Gastroesophageal sphincter (tissue), 4 donors: Measurements from ENCODE around the gene CALB2. TPM values are rescaled to one million over a fixed set of nuclear protein-coding genes. Genes with fewer than 3 reads are reported as not detected.

Experiments used
- ATAC-seq: fragments of 150-250 bp; one replicate; pipeline ENCODE4 v1.9.1; 2016; ENCODE audit warnings: mild to moderate bottlenecking, moderate library complexity
- H3K27ac ChIP-seq, 4 donors: fragments of 200-600 bp; sonication (generic) in 3 of 4; 1 replicate in 3 of 4; 2 replicates in 1 of 4; pipeline ENCODE4 v1.5.1; 2016 to 2019
- H3K27me3 ChIP-seq: fragments of 200-600 bp; sonication (generic); one replicate; pipeline ENCODE4 v1.5.1; 2019
- H3K36me3 ChIP-seq, 2 donors: fragments of 200-600 bp; sonication (generic); one replicate each; pipeline ENCODE4 v1.5.1; 2019; ENCODE audit warnings: control low read depth in 1 of 2
- H3K4me1 ChIP-seq, 3 donors: fragments of 200-600 bp; sonication (generic); 1 replicate in 2 of 3; 2 replicates in 1 of 3; pipeline ENCODE4 v1.5.1; 2016 to 2019; ENCODE audit warnings: control low read depth in 2 of 3
- H3K4me3 ChIP-seq, 2 donors: fragments of 200-600 bp; sonication (generic); one replicate each; pipeline ENCODE4 v1.5.1; 2019; ENCODE audit warnings: mild to moderate bottlenecking in 1 of 2, moderate library complexity in 1 of 2
- H3K9me3 ChIP-seq, 3 donors: fragments of 200-600 bp; sonication (generic); one replicate each; pipeline ENCODE4 v1.5.1; 2017 to 2019; ENCODE audit warnings: control low read depth in 2 of 3
- CTCF ChIP-seq, 4 experiments: fragments of 200-600 bp in 2 of 4; fragments of 450-650 bp in 2 of 4; sonication (generic) in 1 of 4; IDR thresholded peaks; one replicate each; pipeline ENCODE4 v1.5.1; 2017 to 2019; ENCODE audit warnings: antibody characterized with exemption in 4 of 4, mild to moderate bottlenecking in 2 of 4, moderate library complexity in 2 of 4
- EP300 ChIP-seq: sonication (generic); formaldehyde crosslinking; IDR thresholded peaks from one replicate; pipeline ENCODE4 v1.6.1; 2017; ENCODE audit warnings: antibody characterized with exemption, mild to moderate bottlenecking
- POLR2A ChIP-seq, 2 donors: fragments of 450-650 bp; IDR thresholded peaks; one replicate each; pipeline ENCODE4 v1.6.1; 2017; ENCODE audit warnings: antibody characterized with exemption in 2 of 2, mild to moderate bottlenecking in 2 of 2, moderate library complexity in 1 of 2
- POLR2AphosphoS5 ChIP-seq: sonication (generic); formaldehyde crosslinking; IDR thresholded peaks from one replicate; pipeline ENCODE4 v1.6.1; 2017; ENCODE audit warnings: antibody characterized with exemption
- WGBS, 2 donors: methylation state at CpG; one replicate each; pipeline ENCODE4 v1.1.5; 2018; ENCODE audit warnings: low coverage in 1 of 2; 5-methylcytosine and 5-hydroxymethylcytosine counted together
- total RNA-seq, 4 donors: library from RNA; depleted of rRNA; stranded (reverse); fragments of >200 nt; gene quantifications; one replicate each; pipeline ENCODE4 v1.1.0, GENCODE V29; 2016

Gene CALB2
- total RNA-seq, 4 donors from 2014 or later: 0.85 to 2.8 TPM; not detected in 2

GRCh38 chr16:71351558-71351901 is 7.0 kb upstream of the CALB2 start:
- peaks cover 46% of the 10 kb centered on the region for H3K27me3 ChIP-seq
- no peaks in the 10 kb centered on the region for H3K4me1 ChIP-seq
- H3K4me3 ChIP-seq: no peak overlapping the region
- H3K36me3 ChIP-seq: no peaks in the 10 kb centered on the region
- no peak overlapping the region for H3K27ac ChIP-seq
- TF ChIP-seq EP300 (no peak), POLR2AphosphoS5 (no peak), POLR2A (IDR thresholded peaks at IDR 0.05) (no peak), CTCF (IDR thresholded peaks at IDR 0.05) (no peak)
- WGBS, 2 donors: 33 to 42% methylated on average over 4 of the region's 5 CpGs
- H3K9me3 ChIP-seq: no peaks in the 10 kb centered on the region
- no peak for ATAC-seq

- no peak for ATAC-seq
- Histone ChIP-seq H3K27ac (no peak overlapping the region), H3K27me3 (peaks cover 46% of the 10 kb centered on the region), H3K9me3 (no peaks in the 10 kb centered on the region), H3K4me1 (no peaks in the 10 kb centered on the region), H3K36me3 (no peaks in the 10 kb centered on the region), H3K4me3 (no peak overlapping the region)
- 75 to 79% methylated on average over 2 to 3 of the region's 3 CpGs for WGBS, 2 donors
- TF ChIP-seq CTCF (IDR thresholded peaks at IDR 0.05): no peak
- TF ChIP-seq POLR2AphosphoS5: no peak
- TF ChIP-seq EP300: no peak
- TF ChIP-seq POLR2A (IDR thresholded peaks at IDR 0.05): no peak
Observed at GRCh38 chr16:71352466-71352865, 6.1 kb upstream of the CALB2 start.

- H3K9me3 ChIP-seq: no peaks in the 10 kb centered on the region
- H3K27ac ChIP-seq: no peak overlapping the region
- WGBS, 2 donors: 85 to 100% methylated on average over 1 of the region's 1 CpG
- H3K36me3 ChIP-seq: no peaks in the 10 kb centered on the region
- TF ChIP-seq POLR2A (IDR thresholded peaks at IDR 0.05) (no peak), CTCF (IDR thresholded peaks at IDR 0.05) (no peak), POLR2AphosphoS5 (no peak), EP300 (no peak)
- peaks cover 50% of the 10 kb centered on the region for H3K27me3 ChIP-seq
- no peak overlapping the region for H3K4me3 ChIP-seq
- peaks cover 0 to 4% (median 1%) of the 10 kb centered on the region in 3 donors for H3K4me1 ChIP-seq
- no peak for ATAC-seq
Observed at GRCh38 chr16:71352963-71353460, 5.5 kb upstream of the CALB2 start.

GRCh38 chr16:71353736-71354135 is 4.8 kb upstream of the CALB2 start:
- no peaks in the 10 kb centered on the region for H3K36me3 ChIP-seq
- no peak overlapping the region for H3K27ac ChIP-seq
- peaks cover 49% of the 10 kb centered on the region for H3K27me3 ChIP-seq
- H3K4me1 ChIP-seq: peaks cover 0 to 11% (median 4%) of the 10 kb centered on the region in 3 donors
- no peak for TF ChIP-seq CTCF (IDR thresholded peaks at IDR 0.05)
- no peak for TF ChIP-seq POLR2AphosphoS5
- TF ChIP-seq EP300: no peak
- TF ChIP-seq POLR2A (IDR thresholded peaks at IDR 0.05): no peak
- H3K9me3 ChIP-seq: no peaks in the 10 kb centered on the region
- ATAC-seq: no peak
- no peak overlapping the region for H3K4me3 ChIP-seq
- 45 to 48% methylated on average over 3 to 5 of the region's 5 CpGs for WGBS, 2 donors

- peaks cover 49% of the 10 kb centered on the region for H3K27me3 ChIP-seq
- TF ChIP-seq EP300: no peak
- TF ChIP-seq POLR2AphosphoS5: no peak
- no peak for TF ChIP-seq CTCF (IDR thresholded peaks at IDR 0.05)
- no peak for TF ChIP-seq POLR2A (IDR thresholded peaks at IDR 0.05)
- WGBS, 2 donors: 43 to 88% methylated on average over 1 to 3 of the region's 4 CpGs
Observed at GRCh38 chr16:71354156-71354555, 4.4 kb upstream of the CALB2 start.

More at GRCh38 chr16:71354156-71354555, 4.4 kb upstream of the CALB2 start:
- no peak for ATAC-seq
- Histone ChIP-seq H3K27ac (no peak overlapping the region), H3K4me3 (no peak overlapping the region), H3K9me3 (no peaks in the 10 kb centered on the region), H3K36me3 (no peaks in the 10 kb centered on the region), H3K4me1 (peaks cover 0 to 15% (median 4%) of the 10 kb centered on the region in 3 donors)
